ENCODE data around the gene SPESP1.

Gene SPESP1

DNA sequence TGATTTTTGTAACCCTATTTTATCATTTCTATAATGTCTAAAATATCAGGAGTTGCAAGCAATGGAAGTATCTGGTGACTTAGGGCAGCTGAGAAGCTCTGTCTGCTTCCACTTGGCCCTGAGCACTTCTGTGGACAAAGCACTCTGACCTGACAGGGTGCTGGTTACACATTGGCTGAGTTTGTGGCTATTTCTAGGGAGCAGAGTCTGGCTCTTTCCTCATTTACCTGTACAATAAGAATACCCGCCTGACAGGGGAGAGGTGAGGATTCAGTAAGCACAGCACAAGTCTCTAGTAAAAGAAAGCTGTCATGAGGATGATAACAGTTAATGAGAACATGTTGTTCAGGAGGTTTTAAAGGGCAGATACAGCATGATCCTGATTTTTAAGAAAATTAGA, 33.3 kb upstream of the SPESP1 start:
- no peak overlapping the region for H3K4me3 ChIP-seq (ENCODE audit: low read length)
- TF ChIP-seq CTCF (conservative IDR thresholded peaks at IDR 0.05; ENCODE audit: low read length) = no peak
- no peak for DNase-seq (ENCODE audit: low read depth)

DNA sequence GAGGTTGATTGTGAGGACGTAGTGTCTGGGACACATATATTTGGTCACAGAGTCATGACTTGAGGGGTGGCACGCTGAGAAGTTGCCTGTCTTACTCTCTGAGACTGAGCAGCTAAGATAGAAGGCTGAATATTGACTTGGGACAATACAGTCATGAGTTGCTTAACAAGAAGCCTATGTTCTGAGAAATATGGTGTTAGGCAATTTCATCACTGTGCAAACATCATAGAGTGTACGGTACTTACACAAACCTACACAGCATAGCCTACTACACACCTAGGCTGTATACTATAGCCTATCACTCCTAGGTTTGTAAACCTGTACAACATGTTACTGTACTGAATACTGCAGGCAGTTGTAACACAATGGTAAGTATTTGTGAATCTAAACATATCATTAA, 30.3 kb upstream of the SPESP1 start:
- H3K4me3 ChIP-seq (ENCODE audit: low read length) = no peak overlapping the region
- TF ChIP-seq CTCF (conservative IDR thresholded peaks at IDR 0.05; ENCODE audit: low read length) = no peak
- DNase-seq (ENCODE audit: low read depth) = no peak

DNA sequence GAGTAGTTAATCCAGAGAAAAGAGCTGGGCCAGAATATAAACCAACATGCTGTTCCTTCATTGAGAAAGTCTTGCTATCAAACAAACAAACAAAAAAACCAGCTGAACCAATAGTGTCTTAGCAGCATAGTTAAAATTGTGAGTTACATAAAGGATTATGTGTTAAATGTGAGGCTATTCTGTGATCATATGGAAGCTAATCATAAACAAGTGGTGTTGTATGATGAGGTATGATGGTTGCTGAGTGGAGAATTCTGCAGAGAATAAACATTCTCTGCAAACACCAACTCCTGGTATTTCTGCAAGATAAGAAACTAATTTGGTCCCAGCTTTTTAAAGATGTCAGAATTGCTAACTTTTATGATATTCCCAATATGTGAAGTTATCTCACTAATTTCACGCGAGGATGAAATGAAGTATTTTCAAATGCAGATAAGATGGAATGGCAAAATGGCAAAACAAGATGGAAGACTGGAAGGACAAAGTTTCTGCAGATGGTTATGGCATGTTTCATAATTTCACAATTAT, 22.9 kb upstream of the SPESP1 start:
- no peak overlapping the region for H3K4me3 ChIP-seq (ENCODE audit: low read length)
- DNase-seq (ENCODE audit: low read depth) = no peak

GRCh38 chr15:68909601-68910100, 20.7 kb upstream of the SPESP1 start:
- DNase-seq (ENCODE audit: low read depth) = no peak
- TF ChIP-seq CTCF (conservative IDR thresholded peaks at IDR 0.05; ENCODE audit: low read length) = no peak

More for the DNA sequence above, 22.9 kb upstream of the SPESP1 start:
- no peak for TF ChIP-seq CTCF (conservative IDR thresholded peaks at IDR 0.05; ENCODE audit: low read length)

GRCh38 chr15:68910341-68910740, 20.0 kb upstream of the SPESP1 start:
- TF ChIP-seq CTCF (conservative IDR thresholded peaks at IDR 0.05; ENCODE audit: low read length) = no peak
- no peak overlapping the region for H3K4me3 ChIP-seq (ENCODE audit: low read length)
- no peak for DNase-seq (ENCODE audit: low read depth)

More at GRCh38 chr15:68909601-68910100, 20.7 kb upstream of the SPESP1 start:
- H3K4me3 ChIP-seq (ENCODE audit: low read length) = no peak overlapping the region

DNA sequence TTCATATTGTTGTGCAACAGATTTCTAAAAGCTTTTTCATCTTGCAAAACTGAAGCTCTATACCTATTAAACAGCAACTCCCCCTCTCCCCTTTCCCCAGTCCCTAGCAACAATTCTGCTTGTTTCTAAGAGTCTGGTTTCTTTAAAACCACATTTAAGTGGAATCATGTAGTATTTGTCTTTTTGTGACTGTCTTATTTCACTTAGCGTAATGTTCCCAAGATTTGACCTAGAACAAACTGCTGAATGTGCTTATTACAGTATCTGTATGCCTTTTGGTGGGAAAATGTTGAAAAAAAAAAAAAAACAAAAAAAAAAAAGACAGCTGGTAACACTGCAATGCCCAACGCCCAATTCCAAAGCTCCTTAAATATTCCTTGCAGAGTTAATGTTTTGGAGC, 19.5 kb upstream of the SPESP1 start:
- DNase-seq (ENCODE audit: low read depth) = no peak
- no peak for TF ChIP-seq CTCF (conservative IDR thresholded peaks at IDR 0.05; ENCODE audit: low read length)
- no peak overlapping the region for H3K4me3 ChIP-seq (ENCODE audit: low read length)

GRCh38 chr15:68921926-68922325, 8.4 kb upstream of the SPESP1 start:
- no peak for TF ChIP-seq CTCF (conservative IDR thresholded peaks at IDR 0.05; ENCODE audit: low read length)
- no peak for DNase-seq (ENCODE audit: low read depth)
- no peak overlapping the region for H3K4me3 ChIP-seq (ENCODE audit: low read length)
